WTC11 (cell line): ENCODE results near the gene WDCP. TPM values are rescaled to one million over a fixed set of nuclear protein-coding genes. Genes with fewer than 3 reads are reported as not detected.
"Not testable (repeated sequence)": the region's sequence is repeated elsewhere in the genome, so short reads cannot be mapped to it uniquely, and the experiment has no call there.

Experiments used
- ATAC-seq: fragments of 200-7000 bp; cut with Tn5 transposase; 2 replicates; pipeline ENCODE4 v1.10.0; 2021; ENCODE audit warnings: mild to moderate bottlenecking, moderate library complexity
- CTCF ChIA-PET: fragments of 300-600 bp; sonication (Branson Sonifier 250); formaldehyde crosslinking; loops from one replicate; lab custom pipeline; 2021; ENCODE audit warnings: antibody characterized with exemption; lab: Charles Lee
- POLR2A ChIA-PET: fragments of 350-600 bp; sonication (Branson Sonifier 250); formaldehyde crosslinking; loops from one replicate; lab custom pipeline; 2021; ENCODE audit warnings: antibody characterized with exemption; lab: Charles Lee
- DNase-seq: peaks from one replicate; pipeline ENCODE4 v3.0.0; 2021; ENCODE audit warnings: low spot score
- H3K27ac Mint-ChIP-seq: 2 replicates; pipeline ENCODE4 v1.8.0; 2021; ENCODE audit warnings: mixed read lengths
- H3K27me3 Mint-ChIP-seq: 2 replicates; pipeline ENCODE4 v1.8.0; 2021; ENCODE audit warnings: low read depth, mild to moderate bottlenecking, moderate library complexity, mixed read lengths
- H3K36me3 Mint-ChIP-seq: 2 replicates; pipeline ENCODE4 v1.8.0; 2021; ENCODE audit warnings: mixed read lengths
- H3K4me1 Mint-ChIP-seq: 2 replicates; pipeline ENCODE4 v1.8.0; 2022; ENCODE audit warnings: mixed read lengths
- H3K4me3 Mint-ChIP-seq: 2 replicates; pipeline ENCODE4 v1.8.0; 2021; ENCODE audit warnings: mild to moderate bottlenecking, moderate library complexity, mixed read lengths
- H3K9me3 Mint-ChIP-seq: 2 replicates; pipeline ENCODE4 v1.8.0; 2021; ENCODE audit warnings: mixed read lengths
- ARID4B ChIP-seq: sonication (generic); formaldehyde crosslinking; IDR thresholded peaks from 2 replicates; pipeline ENCODE4 v1.8.0; 2023; ENCODE audit warnings: missing genetic modification reagents, mild to moderate bottlenecking, borderline replicate concordance
- CBFB ChIP-seq: sonication (generic); formaldehyde crosslinking; IDR thresholded peaks from 2 replicates; pipeline ENCODE4 v1.8.1; 2022; ENCODE audit warnings: mild to moderate bottlenecking, low read depth, missing genetic modification reagents
- FOXP1 ChIP-seq: sonication (generic); formaldehyde crosslinking; IDR thresholded peaks from 2 replicates; pipeline ENCODE4 v1.8.0; 2022; ENCODE audit warnings: missing genetic modification reagents, mild to moderate bottlenecking, moderate library complexity, borderline replicate concordance
- FOXP4 ChIP-seq: sonication (generic); formaldehyde crosslinking; IDR thresholded peaks from 2 replicates; pipeline ENCODE4 v1.8.0; 2022; ENCODE audit warnings: mild to moderate bottlenecking, missing genetic modification reagents
- GABPB1 ChIP-seq: sonication (generic); formaldehyde crosslinking; IDR thresholded peaks from 2 replicates; pipeline ENCODE4 v1.8.1; 2023; ENCODE audit warnings: mild to moderate bottlenecking, missing genetic modification reagents
- IRF2 ChIP-seq: sonication (generic); formaldehyde crosslinking; IDR thresholded peaks from 2 replicates; pipeline ENCODE4 v1.8.0; 2022; ENCODE audit warnings: low read depth, missing genetic modification reagents, borderline replicate concordance
- JAZF1 ChIP-seq: fragments of 250-450 bp; sonication (Bioruptor Pico); IDR thresholded peaks from 2 replicates; pipeline ENCODE4 v1.9.0; 2021; ENCODE audit warnings: moderate library complexity, mild to moderate bottlenecking, inconsistent platforms
- MLX ChIP-seq: sonication (generic); formaldehyde crosslinking; IDR thresholded peaks from 2 replicates; pipeline ENCODE4 v1.8.1; 2023; ENCODE audit warnings: mild to moderate bottlenecking, missing genetic modification reagents, moderate library complexity
- PRDM15 ChIP-seq: sonication (generic); formaldehyde crosslinking; IDR thresholded peaks from 2 replicates; pipeline ENCODE4 v1.8.0; 2022; ENCODE audit warnings: missing genetic modification reagents
- ZNF416 ChIP-seq: fragments of 250-450 bp; sonication (Bioruptor Pico); IDR thresholded peaks from 2 replicates; pipeline ENCODE4 v1.9.0; 2021; ENCODE audit warnings: mild to moderate bottlenecking, inconsistent platforms
- total RNA-seq: library from RNA; stranded (reverse); gene quantifications from 3 replicates; pipeline ENCODE4 v1.2.3, GENCODE V29; 2021

WDCP gene
- total RNA-seq, 1 experiment from 2014 or later: 31.9 TPM

GRCh38 chr2:24015562-24016375 lies 31.4 kb downstream of the WDCP start:
- no peaks in the 10 kb centered on the region for H3K9me3 Mint-ChIP-seq
- ChIA-PET POLR2A (no interaction called here), CTCF (interaction anchor here (0.8 to 1.6 kb wide), 3 partner anchors 11 to 90 kb away, joined by 3 to 7 read pairs (median 5); partner anchors contain the start of gene TP53I3)
- peaks cover 24% of the 10 kb centered on the region for H3K4me1 Mint-ChIP-seq
- no peaks in the 10 kb centered on the region for H3K36me3 Mint-ChIP-seq
- 0 out of 2 replicates have a peak overlapping the region, but pooled peaks have one; percentile 26 for H3K27ac Mint-ChIP-seq
- H3K27me3 Mint-ChIP-seq: peaks cover 2% of the 10 kb centered on the region; the same call in 1 of the 2 replicates
- H3K4me3 Mint-ChIP-seq: no peak overlapping the region
- TF ChIP-seq GABPB1: peak; percentile 20; the same call in 1 of the 2 replicates
- no peak for TF ChIP-seq FOXP4 (CRISPR knock-in tag)
- TF ChIP-seq CBFB (CRISPR knock-in tag): no peak
- TF ChIP-seq IRF2 (CRISPR knock-in tag): no peak
- TF ChIP-seq ZNF416 (CRISPR knock-in tag): no peak
- TF ChIP-seq FOXP1: peak; percentile 19; the same call in 1 of the 2 replicates
- no peak for TF ChIP-seq PRDM15
- no peak for TF ChIP-seq ARID4B (CRISPR knock-in tag)
- TF ChIP-seq JAZF1 (CRISPR knock-in tag): no peak
- no peak for TF ChIP-seq MLX (CRISPR knock-in tag)
- DNase-seq (no peak), ATAC-seq (peak; percentile 48)

GRCh38 chr2:24014902-24015301 lies 32.3 kb downstream of the WDCP start:
- ATAC-seq, CTCF ChIA-PET, POLR2A ChIA-PET, H3K4me3 Mint-ChIP-seq, H3K27ac Mint-ChIP-seq, H3K36me3 Mint-ChIP-seq, DNase-seq: not testable (repeated sequence)
- H3K4me1 Mint-ChIP-seq: peaks cover 24% of the 10 kb centered on the region
- peak; percentile 36; the same call in 1 of the 2 replicates for TF ChIP-seq GABPB1
- TF ChIP-seq, all 79 proteins: peak for 1; not testable (repeated sequence) for 78
- not testable (repeated sequence) for H3K9me3 Mint-ChIP-seq, H3K27me3 Mint-ChIP-seq
